Ishikawa (cell line): ENCODE data around the gene NUP214.
A peak's percentile ranks its signal among the peaks of the same experiment; 100 is the strongest.

Experiments used
- CEBPB ChIP-seq: IDR thresholded peaks from 2 replicates; pipeline ENCODE4 v1.6.1; 2012
- CREB1 ChIP-seq: IDR thresholded peaks from 2 replicates; pipeline ENCODE4 v1.6.1; 2012; ENCODE audit warnings: low read depth
- EGR1 ChIP-seq: IDR thresholded peaks from 2 replicates; pipeline ENCODE4 v1.6.1; 2012
- EP300 ChIP-seq: IDR thresholded peaks from 2 replicates; pipeline ENCODE4 v1.6.1; 2012; ENCODE audit warnings: borderline replicate concordance
- FOXM1 ChIP-seq: IDR thresholded peaks from 2 replicates; pipeline ENCODE4 v1.6.1; 2012; ENCODE audit warnings: low read depth, borderline replicate concordance
- MAX ChIP-seq: IDR thresholded peaks from 2 replicates; pipeline ENCODE4 v1.6.1; 2012
- NFIC ChIP-seq: IDR thresholded peaks from 2 replicates; pipeline ENCODE4 v1.6.1; 2012
- RAD21 ChIP-seq: IDR thresholded peaks from 2 replicates; pipeline ENCODE4 v1.6.1; 2012; ENCODE audit warnings: low read depth
- REST ChIP-seq: IDR thresholded peaks from 2 replicates; pipeline ENCODE4 v1.6.1; 2012; ENCODE audit warnings: low read depth, mild to moderate bottlenecking
- TAF1 ChIP-seq: IDR thresholded peaks from 2 replicates; pipeline ENCODE4 v1.6.1; 2012; ENCODE audit warnings: low read depth, mild to moderate bottlenecking
- TCF12 ChIP-seq: IDR thresholded peaks from 2 replicates; pipeline ENCODE4 v1.6.1; 2012; ENCODE audit warnings: low read depth
- TEAD4 ChIP-seq: IDR thresholded peaks from 2 replicates; pipeline ENCODE4 v1.6.1; 2012
- USF1 ChIP-seq: IDR thresholded peaks from 2 replicates; pipeline ENCODE4 v1.6.1; 2012
- YY1 ChIP-seq: IDR thresholded peaks from 2 replicates; pipeline ENCODE4 v1.6.1; 2012; ENCODE audit warnings: low read depth
- ZBTB7A ChIP-seq: IDR thresholded peaks from 2 replicates; pipeline ENCODE4 v1.6.1; 2012; ENCODE audit warnings: low read depth

NUP214 gene

GRCh38 chr9:131111186-131111853 lies 14.1 kb upstream of the NUP214 start:
- TF ChIP-seq ZBTB7A (no peak), YY1 (no peak), USF1 (no peak), TCF12 (no peak), CEBPB (no peak), CREB1 (no peak), TEAD4 (no peak), MAX (no peak), EP300 (no peak), NFIC (no peak), REST (no peak), FOXM1 (no peak), EGR1 (no peak), TAF1 (no peak), RAD21 (no peak)

- TF ChIP-seq NFIC (no peak), CREB1 (no peak), YY1 (no peak), EGR1 (no peak), TAF1 (no peak), ZBTB7A (no peak), EP300 (no peak), TEAD4 (no peak), CEBPB (no peak), RAD21 (no peak), MAX (no peak), FOXM1 (no peak), USF1 (no peak), REST (no peak), TCF12 (no peak)
Observed at GRCh38 chr9:131111854-131112311, 13.5 kb upstream of the NUP214 start.

- peak; percentile 28; the same call in 1 of the 2 replicates for TF ChIP-seq MAX
- no peak for TF ChIP-seq ZBTB7A
- 0 out of 2 replicates have a peak, but pooled peaks have one; percentile 15 for TF ChIP-seq CEBPB
- TF ChIP-seq EGR1: no peak
- peak; percentile 72 for TF ChIP-seq TEAD4
- 0 out of 2 replicates have a peak, but pooled peaks have one; percentile 26 for TF ChIP-seq NFIC
- TF ChIP-seq YY1: no peak
Observed at GRCh38 chr9:131112374-131113154, 12.8 kb upstream of the NUP214 start.

- TF ChIP-seq USF1: no peak
- TF ChIP-seq TEAD4: no peak
- no peak for TF ChIP-seq REST
- no peak for TF ChIP-seq EP300
- TF ChIP-seq EGR1: no peak
Observed at GRCh38 chr9:131113655-131114054, 11.7 kb upstream of the NUP214 start.
